Loucy (cell line): ENCODE results near the gene APC.

Experiments used
- CTCF ChIP-seq: fragments of 200-600 bp; sonication (generic); conservative IDR thresholded peaks from 2 replicates; pipeline ENCODE4 v1.5.1; 2014; ENCODE audit warnings: mild to moderate bottlenecking, antibody characterized with exemption, low read length
- EZH2phosphoT487 ChIP-seq: fragments of 200-600 bp; IDR thresholded peaks from 2 replicates; pipeline ENCODE4 v1.6.1; 2018; ENCODE audit warnings: antibody characterized with exemption, mild to moderate bottlenecking, moderate library complexity, borderline replicate concordance

DNA sequence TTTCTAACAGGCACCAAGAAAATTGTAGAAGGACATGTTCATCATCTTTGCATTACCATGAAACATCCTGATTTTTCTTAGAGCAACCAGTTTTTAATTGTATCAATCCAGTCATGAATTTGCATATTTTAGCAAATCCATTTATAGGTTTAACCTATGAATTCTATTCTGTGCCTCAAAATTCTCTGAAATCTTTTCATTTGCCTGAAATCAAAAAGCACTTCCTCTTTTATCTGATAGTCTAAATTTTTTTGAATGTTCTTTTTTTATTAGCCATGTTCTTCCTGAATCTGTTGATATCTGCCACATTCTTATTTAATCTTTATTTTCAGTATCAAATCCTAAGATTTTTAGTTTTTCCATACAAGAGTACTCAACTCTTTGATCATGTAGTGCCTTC is 86.5 kb downstream of the APC start:
- TF ChIP-seq CTCF (no peak), EZH2phosphoT487 (no peak)
